ENCODE data around the gene TBK1. TPM values are rescaled to one million over a fixed set of nuclear protein-coding genes. Genes with fewer than 3 reads are reported as not detected.

The TBK1 gene
- 30.5 and 38.6 TPM in 2 replicates for total RNA-seq

GRCh38 chr12:64451687-64452558, at the start of gene TBK1:
Gene TBK1 (plus strand): TSS chr12:64452120. CDS start chr12:64455871, 3,751 bp downstream.

GRCh38 chr12:64403707-64404469, 48.0 kb upstream of the TBK1 start, which contains the start of gene XPOT:
Gene XPOT (plus strand): TSS chr12:64404392. CDS start chr12:64410036, 5,644 bp downstream.

Other genes with a start within 250 kb of the TBK1 start
- gene KICS2, start 229.8 kb upstream of the TBK1 start, total RNA-seq, result 3.5 and 5.0 TPM in 2 replicates
- under 0.01 and 0.19 TPM in 2 replicates for gene C12orf56, start 61.4 kb upstream of the TBK1 start, total RNA-seq
- gene XPOT, start 47.7 kb upstream of the TBK1 start, total RNA-seq, result 53.0 and 75.2 TPM in 2 replicates
- 43.0 and 46.9 TPM in 2 replicates for gene RASSF3, start 158.4 kb downstream of the TBK1 start, total RNA-seq

All from endothelial cell of coronary artery (primary cell).